Thyroid gland (tissue), 4 donors: ENCODE measurements around the gene LIMS1.

Experiments used
- CTCF ChIP-seq, 6 experiments: fragments of 200-600 bp in 3 of 6; fragments of 450-650 bp in 3 of 6; sonication (generic) in 3 of 6; IDR thresholded peaks; one replicate each; pipeline ENCODE4 v1.5.1; 2016 to 2019; ENCODE audit warnings: antibody characterized with exemption in 6 of 6, mild to moderate bottlenecking in 2 of 6, inconsistent platforms in 1 of 6, moderate library complexity in 1 of 6
- POLR2A ChIP-seq, 2 donors: fragments of 450-650 bp; IDR thresholded peaks; one replicate each; pipeline ENCODE4 v1.6.1; 2017; ENCODE audit warnings: antibody characterized with exemption in 2 of 2, mild to moderate bottlenecking in 2 of 2, moderate library complexity in 1 of 2

DNA sequence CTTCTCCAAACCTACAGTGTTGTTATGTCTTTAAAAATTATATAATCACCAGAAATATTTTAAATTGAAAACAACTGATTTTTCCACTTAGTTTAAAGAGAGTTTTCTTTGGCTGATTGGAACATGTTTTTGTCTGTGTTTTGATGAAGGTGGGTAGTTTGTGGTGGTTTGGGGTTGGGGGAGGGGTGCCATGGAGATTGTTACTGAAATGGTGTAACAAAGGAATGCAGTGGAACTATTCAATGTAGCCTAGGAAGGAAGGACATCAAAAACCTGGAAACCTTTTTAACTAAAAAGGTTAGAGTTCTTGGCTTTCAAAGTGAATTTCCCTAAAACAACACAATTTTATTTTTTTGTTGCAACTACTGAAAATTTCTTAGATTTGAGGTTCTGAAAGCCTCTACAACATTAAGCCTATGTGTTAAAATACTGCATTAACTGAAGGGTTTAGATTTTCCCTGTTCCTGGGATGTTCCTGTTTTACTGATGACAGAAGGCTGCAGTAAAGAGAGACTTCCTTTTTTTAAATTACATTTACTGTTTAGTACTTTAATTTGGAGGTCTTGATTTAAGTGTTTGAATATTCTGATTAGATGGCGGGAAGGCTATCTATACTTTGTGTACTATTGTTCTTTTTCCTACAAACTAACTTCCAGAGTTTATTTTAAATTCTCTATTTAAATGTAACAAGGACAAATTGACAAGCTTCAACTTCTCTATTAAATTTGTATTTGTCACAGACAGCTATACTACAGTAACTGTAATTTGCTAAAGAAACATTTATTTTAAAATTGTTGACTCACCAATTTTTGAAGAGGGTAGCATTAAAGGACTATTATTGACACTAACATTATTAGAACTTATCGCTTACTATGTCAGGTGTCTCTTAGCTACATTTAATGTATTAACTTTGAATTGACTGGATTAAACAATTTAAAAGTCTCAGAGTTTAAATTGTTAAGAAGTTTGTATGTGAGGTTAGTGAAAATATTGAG is 87.7 kb downstream of the LIMS1 start:
- TF ChIP-seq CTCF (IDR thresholded peaks at IDR 0.05) (no peak), POLR2A (IDR thresholded peaks at IDR 0.05) (no peak)
